HUES6 (cell line): ENCODE data around the gene LSP1.

Experiments used
- H3K27ac ChIP-seq: 2 replicates; pipeline ENCODE4 v1.7.0; 2013; ENCODE audit warnings: low read depth, mild to moderate bottlenecking, low read length, inconsistent platforms
- H3K27me3 ChIP-seq: 2 replicates; pipeline ENCODE4 v1.6.1; 2013; ENCODE audit warnings: low read length; ENCODE audit not compliant: control insufficient read depth, insufficient read depth
- H3K36me3 ChIP-seq: 2 replicates; pipeline ENCODE4 v1.6.1; 2013; ENCODE audit warnings: low read length; ENCODE audit not compliant: control insufficient read depth, insufficient read depth
- H3K4me1 ChIP-seq: 2 replicates; pipeline ENCODE4 v1.6.1; 2013; ENCODE audit warnings: low read length; ENCODE audit not compliant: control insufficient read depth, insufficient read depth
- H3K4me3 ChIP-seq: 2 replicates; pipeline ENCODE4 v1.5.1; 2013; ENCODE audit warnings: low read depth, low read length
- H3K9ac ChIP-seq: one replicate; pipeline ENCODE4 v1.6.1; 2013; ENCODE audit warnings: mild to moderate bottlenecking, low read length
- H3K9me3 ChIP-seq: 2 replicates; pipeline ENCODE4 v1.6.1; 2013; ENCODE audit warnings: low read depth, low read length; ENCODE audit not compliant: control insufficient read depth, insufficient read depth

LSP1 gene

GRCh38 chr11:1932105-1932480 lies 79.2 kb downstream of the LSP1 start:
- Histone ChIP-seq H3K4me3 (no peak overlapping the region), H3K27me3 (no peaks in the 10 kb centered on the region; the same call in 1 of the 2 replicates), H3K36me3 (no peaks in the 10 kb centered on the region), H3K4me1 (peaks cover 4% of the 10 kb centered on the region; the same call in 1 of the 2 replicates), H3K27ac (no peak overlapping the region), H3K9ac (no peak overlapping the region), H3K9me3 (no peaks in the 10 kb centered on the region)

- H3K4me3 ChIP-seq, result no peak overlapping the region
- H3K4me1 ChIP-seq, result no peaks in the 10 kb centered on the region
- H3K36me3 ChIP-seq, result no peaks in the 10 kb centered on the region
- no peaks in the 10 kb centered on the region for H3K9me3 ChIP-seq
- no peaks in the 10 kb centered on the region; the same call in 1 of the 2 replicates for H3K27me3 ChIP-seq
- no peak overlapping the region for H3K27ac ChIP-seq
- no peak overlapping the region for H3K9ac ChIP-seq
These were observed 79.8 kb downstream of the LSP1 start for GRCh38 chr11:1932681-1933080.

- no peak overlapping the region for H3K4me3 ChIP-seq
- no peak overlapping the region for H3K9ac ChIP-seq
- H3K9me3 ChIP-seq, result no peaks in the 10 kb centered on the region
- H3K27me3 ChIP-seq, result no peaks in the 10 kb centered on the region; the same call in 1 of the 2 replicates
- no peak overlapping the region for H3K27ac ChIP-seq
- H3K36me3 ChIP-seq, result no peaks in the 10 kb centered on the region
- H3K4me1 ChIP-seq, result no peaks in the 10 kb centered on the region
These were observed 80.8 kb downstream of the LSP1 start for GRCh38 chr11:1933416-1934334.

- Histone ChIP-seq H3K4me1 (no peaks in the 10 kb centered on the region), H3K36me3 (no peaks in the 10 kb centered on the region)
These were observed 81.7 kb downstream of the LSP1 start for GRCh38 chr11:1934335-1935155.

GRCh38 chr11:1935156-1936071 lies 82.5 kb downstream of the LSP1 start:
- H3K4me1 ChIP-seq, result no peaks in the 10 kb centered on the region
- H3K27ac ChIP-seq, result no peak overlapping the region
- H3K9me3 ChIP-seq, result no peaks in the 10 kb centered on the region
- no peak overlapping the region for H3K9ac ChIP-seq
- H3K36me3 ChIP-seq, result no peaks in the 10 kb centered on the region
- H3K27me3 ChIP-seq, result no peaks in the 10 kb centered on the region; the same call in 1 of the 2 replicates
- no peak overlapping the region for H3K4me3 ChIP-seq

More at GRCh38 chr11:1934335-1935155, 81.7 kb downstream of the LSP1 start:
- Histone ChIP-seq H3K4me3 (no peak overlapping the region), H3K9ac (no peak overlapping the region), H3K9me3 (no peaks in the 10 kb centered on the region), H3K27me3 (no peaks in the 10 kb centered on the region; the same call in 1 of the 2 replicates), H3K27ac (no peak overlapping the region)

GRCh38 chr11:1936072-1936780 lies 83.3 kb downstream of the LSP1 start:
- H3K9me3 ChIP-seq, result no peaks in the 10 kb centered on the region
- H3K27ac ChIP-seq, result no peak overlapping the region
- no peak overlapping the region for H3K9ac ChIP-seq
- no peak overlapping the region for H3K4me3 ChIP-seq
- H3K4me1 ChIP-seq, result no peaks in the 10 kb centered on the region
- H3K36me3 ChIP-seq, result no peaks in the 10 kb centered on the region
- no peaks in the 10 kb centered on the region; the same call in 1 of the 2 replicates for H3K27me3 ChIP-seq

GRCh38 chr11:1936781-1937615 lies 84.1 kb downstream of the LSP1 start:
- H3K9ac ChIP-seq, result no peak overlapping the region
- no peaks in the 10 kb centered on the region for H3K9me3 ChIP-seq
- no peak overlapping the region for H3K4me3 ChIP-seq
- H3K27me3 ChIP-seq, result no peaks in the 10 kb centered on the region; the same call in 1 of the 2 replicates
- no peaks in the 10 kb centered on the region for H3K36me3 ChIP-seq
- H3K27ac ChIP-seq, result no peak overlapping the region
- H3K4me1 ChIP-seq, result no peaks in the 10 kb centered on the region

- H3K27ac ChIP-seq, result no peak overlapping the region
- no peaks in the 10 kb centered on the region for H3K36me3 ChIP-seq
- H3K27me3 ChIP-seq, result no peaks in the 10 kb centered on the region; the same call in 1 of the 2 replicates
- H3K4me1 ChIP-seq, result no peaks in the 10 kb centered on the region
- H3K9me3 ChIP-seq, result no peaks in the 10 kb centered on the region
- H3K9ac ChIP-seq, result no peak overlapping the region
- no peak overlapping the region for H3K4me3 ChIP-seq
These were observed 84.9 kb downstream of the LSP1 start for GRCh38 chr11:1937616-1938342.

GRCh38 chr11:1938343-1939005 lies 85.6 kb downstream of the LSP1 start:
- H3K27me3 ChIP-seq, result no peaks in the 10 kb centered on the region; the same call in 1 of the 2 replicates

More at GRCh38 chr11:1938343-1939005, 85.6 kb downstream of the LSP1 start:
- Histone ChIP-seq H3K36me3 (no peaks in the 10 kb centered on the region), H3K4me1 (no peaks in the 10 kb centered on the region), H3K9me3 (no peaks in the 10 kb centered on the region), H3K4me3 (no peak overlapping the region), H3K27ac (no peak overlapping the region), H3K9ac (no peak overlapping the region)
